ENCODE results near the gene TRPC3.

Gene TRPC3

GRCh38 chr4:121988950-121989349 lies 37.1 kb upstream of the TRPC3 start:
- H3K27ac ChIP-seq, result no peak overlapping the region
- TF ChIP-seq, protein P1, sequence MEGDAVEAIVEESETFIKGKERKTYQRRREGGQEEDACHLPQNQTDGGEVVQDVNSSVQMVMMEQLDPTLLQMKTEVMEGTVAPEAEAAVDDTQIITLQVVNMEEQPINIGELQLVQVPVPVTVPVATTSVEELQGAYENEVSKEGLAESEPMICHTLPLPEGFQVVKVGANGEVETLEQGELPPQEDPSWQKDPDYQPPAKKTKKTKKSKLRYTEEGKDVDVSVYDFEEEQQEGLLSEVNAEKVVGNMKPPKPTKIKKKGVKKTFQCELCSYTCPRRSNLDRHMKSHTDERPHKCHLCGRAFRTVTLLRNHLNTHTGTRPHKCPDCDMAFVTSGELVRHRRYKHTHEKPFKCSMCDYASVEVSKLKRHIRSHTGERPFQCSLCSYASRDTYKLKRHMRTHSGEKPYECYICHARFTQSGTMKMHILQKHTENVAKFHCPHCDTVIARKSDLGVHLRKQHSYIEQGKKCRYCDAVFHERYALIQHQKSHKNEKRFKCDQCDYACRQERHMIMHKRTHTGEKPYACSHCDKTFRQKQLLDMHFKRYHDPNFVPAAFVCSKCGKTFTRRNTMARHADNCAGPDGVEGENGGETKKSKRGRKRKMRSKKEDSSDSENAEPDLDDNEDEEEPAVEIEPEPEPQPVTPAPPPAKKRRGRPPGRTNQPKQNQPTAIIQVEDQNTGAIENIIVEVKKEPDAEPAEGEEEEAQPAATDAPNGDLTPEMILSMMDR (conservative IDR thresholded peaks at IDR 0.05), result no peak

GRCh38 chr4:121980643-121981042 lies 28.8 kb upstream of the TRPC3 start:
- H3K27ac ChIP-seq, result no peak overlapping the region
- TF ChIP-seq, protein P1 (conservative IDR thresholded peaks at IDR 0.05), result no peak

- no peak overlapping the region for H3K27ac ChIP-seq
- TF ChIP-seq, protein P1 (conservative IDR thresholded peaks at IDR 0.05), result no peak
Observed at GRCh38 chr4:121978172-121978516, 26.3 kb upstream of the TRPC3 start.

DNA sequence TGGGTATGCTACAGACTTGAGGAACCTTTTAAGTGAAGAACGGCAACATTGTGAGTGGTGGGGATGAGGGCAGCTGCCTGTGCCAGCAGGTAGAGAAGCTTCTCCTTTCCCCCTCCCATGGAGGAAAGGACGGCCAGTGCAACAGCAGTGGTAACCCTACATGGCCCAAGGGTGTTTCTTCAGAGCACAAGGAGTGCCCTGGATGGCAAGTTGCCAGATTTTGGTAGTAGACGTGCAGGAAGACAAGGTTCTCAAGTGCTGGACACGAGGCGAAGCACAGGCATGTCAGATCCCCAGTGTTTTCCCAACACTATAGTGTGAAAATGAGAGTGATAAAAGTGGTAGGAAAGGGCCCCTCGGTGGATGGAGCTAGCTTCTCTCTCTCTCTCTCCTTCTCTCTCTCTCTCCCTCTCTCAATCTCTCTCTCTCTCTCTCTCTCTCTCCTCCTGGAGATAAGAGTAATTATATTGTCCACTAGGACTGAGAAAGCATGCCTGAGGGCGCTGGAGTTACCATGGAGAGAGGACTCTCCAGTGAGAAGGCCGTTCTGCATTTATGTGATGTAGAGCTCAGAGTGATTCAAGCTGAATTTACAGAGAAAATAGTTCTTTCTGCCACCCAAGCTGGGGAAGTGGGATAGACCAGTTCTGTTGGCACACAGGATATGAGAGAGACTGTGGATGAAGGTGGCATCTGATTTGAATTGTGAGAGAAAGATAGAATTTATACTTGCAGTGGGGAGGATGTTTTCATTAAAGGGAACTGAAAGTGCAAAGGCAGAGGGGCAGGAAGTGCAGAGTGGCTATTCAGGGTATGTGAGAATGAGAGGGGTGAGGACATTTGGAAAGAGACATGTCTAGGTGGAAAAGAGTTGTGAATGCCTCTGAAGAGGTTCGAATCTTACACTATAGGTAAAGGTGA lies 25.7 kb upstream of the TRPC3 start:
- no peak overlapping the region for H3K27ac ChIP-seq

GRCh38 chr4:121975784-121976183 lies 23.9 kb upstream of the TRPC3 start:
- H3K27ac ChIP-seq, result no peak overlapping the region
- TF ChIP-seq, protein P1 (conservative IDR thresholded peaks at IDR 0.05), result no peak

More for the DNA sequence above, 25.7 kb upstream of the TRPC3 start:
- TF ChIP-seq, protein P1 (conservative IDR thresholded peaks at IDR 0.05), result no peak

- no peak overlapping the region for H3K27ac ChIP-seq
- TF ChIP-seq, protein P1 (conservative IDR thresholded peaks at IDR 0.05), result no peak
Observed at GRCh38 chr4:121973816-121974215, 22.0 kb upstream of the TRPC3 start.

DNA sequence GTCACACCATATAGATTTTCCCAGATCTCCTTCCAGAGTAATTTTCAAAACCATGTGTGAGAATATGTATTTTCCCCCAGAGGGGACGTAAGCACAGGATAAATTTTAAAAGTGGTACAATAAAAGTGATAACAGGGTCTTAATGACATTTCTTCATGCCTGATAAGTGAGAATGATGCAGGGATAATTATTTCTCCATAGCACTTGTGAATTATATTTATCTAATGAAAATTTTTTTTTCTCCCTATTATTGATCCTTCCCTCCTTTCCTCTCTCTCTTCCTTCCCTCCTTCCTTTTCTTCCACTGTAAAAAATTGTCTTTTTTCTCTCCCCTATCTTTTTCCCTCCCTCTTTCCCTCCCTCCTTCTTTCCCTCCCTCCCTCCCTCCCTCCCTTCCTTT lies 17.0 kb upstream of the TRPC3 start:
- TF ChIP-seq, protein P1 (conservative IDR thresholded peaks at IDR 0.05), result no peak
- no peak overlapping the region for H3K27ac ChIP-seq

Measured in VCaP (cell line).